Left lung (tissue), 10 donors: Measurements from ENCODE around the gene IGF2. TPM values are rescaled to one million over a fixed set of nuclear protein-coding genes. Genes with fewer than 3 reads are reported as not detected.

ENCODE experiments used
- ATAC-seq: fragments of 200-7000 bp; cut with Tn5 transposase; one replicate; pipeline ENCODE4 v1.9.1; 2020; ENCODE audit warnings: moderate library complexity
- DNase-seq, 4 donors: peaks; one replicate each; pipeline ENCODE4 v3.0.0-alpha.2; 2013 to 2020
- H3K27ac ChIP-seq, 2 donors: fragments of 200-600 bp; sonication (generic) in 1 of 2; one replicate each; pipeline versions ENCODE4 v1.5.0 to v1.8.0; 2020 to 2021
- H3K27me3 ChIP-seq, 2 donors: fragments of 200-600 bp; sonication (generic) in 1 of 2; one replicate each; pipeline versions ENCODE4 v1.5.0 to v1.8.0; 2020 to 2021
- H3K36me3 ChIP-seq, 2 donors: fragments of 200-600 bp; sonication (generic) in 1 of 2; one replicate each; pipeline versions ENCODE4 v1.5.0 to v1.8.0; 2020 to 2021
- H3K4me1 ChIP-seq, 2 donors: fragments of 200-600 bp; one replicate each; pipeline ENCODE4 v1.8.0; 2021
- H3K4me3 ChIP-seq, 2 donors: fragments of 200-600 bp; sonication (generic) in 1 of 2; one replicate each; pipeline versions ENCODE4 v1.5.0 to v1.8.0; 2020 to 2021; ENCODE audit warnings: mild to moderate bottlenecking in 1 of 2
- H3K9me3 ChIP-seq, 2 donors: fragments of 200-600 bp; sonication (generic) in 1 of 2; one replicate each; pipeline versions ENCODE4 v1.5.0 to v1.8.0; 2020 to 2021
- intact Hi-C, 2 donors: fragments of 100-400 bp; cut with DNase I; formaldehyde crosslinking; loops; one replicate each; pipeline versions ENCODE4 v1.11.2 to v1.14.2; 2022
- polyA plus RNA-seq, 6 donors: library from polyadenylated mRNA; unstranded; fragments of 120-200 nt; gene quantifications; one replicate each; pipeline ENCODE4 v1.2.1, GENCODE V29; 2013; ENCODE audit not compliant: insufficient read length in 6 of 6
- total RNA-seq, 2 donors: library from RNA; stranded (reverse); fragmentation: NEBNext Ultra II Directional; extraction: Animal tissue kit (Norgen Biotek cat#: 25700); gene quantifications; one replicate each; pipeline ENCODE4 v1.2.1, GENCODE V29; 2021
- TF ChIP-seq, protein P1 (sequence below), 2 donors: fragments of 200-600 bp; sonication (generic) in 1 of 2; IDR thresholded peaks; one replicate each; pipeline versions ENCODE4 v1.5.0 to v1.8.0; 2021; ENCODE audit warnings: antibody characterized with exemption in 2 of 2
- donor health status: DM: no; HTN: yes; CAD: no.
- donor health status: DM: no; HTN: no; CAD: no.

IGF2 gene
- total and polyA plus RNA-seq, 8 donors, result 12.0 to 118 (median 92.1) TPM

DNA sequence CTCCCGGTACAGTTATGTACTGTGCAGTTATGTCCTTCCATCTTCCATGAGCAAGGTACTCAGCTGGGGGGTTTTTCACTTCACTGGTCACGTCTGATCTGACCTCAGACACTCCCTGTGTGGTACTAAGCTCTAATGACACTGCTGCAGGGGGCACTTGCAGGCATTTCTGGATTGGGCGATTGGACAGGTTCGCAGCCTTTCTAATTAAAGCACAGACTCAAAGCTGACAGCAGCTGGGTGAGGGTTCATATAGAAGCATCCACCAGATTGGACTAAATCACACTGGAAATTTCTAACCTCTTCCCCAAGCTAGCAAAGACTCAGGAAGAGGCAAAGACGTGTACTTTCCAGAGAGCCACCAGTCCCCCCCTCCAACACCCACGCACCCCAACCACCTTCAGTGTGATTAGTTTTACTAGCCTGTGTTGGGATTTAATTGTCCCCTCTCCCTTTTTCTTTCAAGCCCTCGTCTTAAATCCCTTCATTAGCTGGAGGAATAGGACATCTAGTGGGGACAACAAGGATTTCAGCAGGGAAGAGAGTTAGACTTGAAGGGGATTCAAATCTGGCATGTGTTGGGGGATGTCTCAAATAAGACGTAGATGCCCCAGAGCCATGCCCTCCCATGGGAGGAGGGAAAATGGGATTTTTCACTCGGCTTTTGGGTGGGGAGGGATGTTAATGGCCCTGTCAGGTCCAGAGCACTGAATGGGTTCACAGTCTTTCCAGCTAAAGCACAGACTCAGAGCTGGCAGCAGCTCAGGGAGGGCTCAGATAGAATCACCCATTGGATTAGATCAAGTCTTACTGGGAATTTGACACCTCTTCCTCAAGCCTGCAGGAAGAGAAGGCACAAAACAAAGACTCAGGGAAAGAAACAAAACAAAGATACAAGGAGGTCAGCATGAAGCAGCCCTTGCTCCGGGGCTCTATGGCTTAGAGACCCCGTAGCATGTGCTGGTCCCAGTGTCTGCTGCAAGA, 11.0 kb upstream of the IGF2 start:
- ATAC-seq, result no peak
- H3K36me3 ChIP-seq, result no peaks in the 10 kb centered on the region
- no peaks in the 10 kb centered on the region for H3K9me3 ChIP-seq
- peaks cover 39 to 74% of the 10 kb centered on the region in 2 donors for H3K27me3 ChIP-seq
- TF ChIP-seq, protein P1, sequence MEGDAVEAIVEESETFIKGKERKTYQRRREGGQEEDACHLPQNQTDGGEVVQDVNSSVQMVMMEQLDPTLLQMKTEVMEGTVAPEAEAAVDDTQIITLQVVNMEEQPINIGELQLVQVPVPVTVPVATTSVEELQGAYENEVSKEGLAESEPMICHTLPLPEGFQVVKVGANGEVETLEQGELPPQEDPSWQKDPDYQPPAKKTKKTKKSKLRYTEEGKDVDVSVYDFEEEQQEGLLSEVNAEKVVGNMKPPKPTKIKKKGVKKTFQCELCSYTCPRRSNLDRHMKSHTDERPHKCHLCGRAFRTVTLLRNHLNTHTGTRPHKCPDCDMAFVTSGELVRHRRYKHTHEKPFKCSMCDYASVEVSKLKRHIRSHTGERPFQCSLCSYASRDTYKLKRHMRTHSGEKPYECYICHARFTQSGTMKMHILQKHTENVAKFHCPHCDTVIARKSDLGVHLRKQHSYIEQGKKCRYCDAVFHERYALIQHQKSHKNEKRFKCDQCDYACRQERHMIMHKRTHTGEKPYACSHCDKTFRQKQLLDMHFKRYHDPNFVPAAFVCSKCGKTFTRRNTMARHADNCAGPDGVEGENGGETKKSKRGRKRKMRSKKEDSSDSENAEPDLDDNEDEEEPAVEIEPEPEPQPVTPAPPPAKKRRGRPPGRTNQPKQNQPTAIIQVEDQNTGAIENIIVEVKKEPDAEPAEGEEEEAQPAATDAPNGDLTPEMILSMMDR (IDR thresholded peaks at IDR 0.05), result no peak
- peaks cover 5 to 8% of the 10 kb centered on the region in 2 donors for H3K4me1 ChIP-seq
- peak in 1 of 4 donors; percentile 63 for DNase-seq
- no peak overlapping the region for H3K4me3 ChIP-seq
- intact Hi-C loops, result loop anchor here in 1 of 2 donors (5.0 kb wide), 3 partner anchors 263 to 458 kb away; partner anchors contain the start of gene TNNI2
- no peak overlapping the region for H3K27ac ChIP-seq

DNA sequence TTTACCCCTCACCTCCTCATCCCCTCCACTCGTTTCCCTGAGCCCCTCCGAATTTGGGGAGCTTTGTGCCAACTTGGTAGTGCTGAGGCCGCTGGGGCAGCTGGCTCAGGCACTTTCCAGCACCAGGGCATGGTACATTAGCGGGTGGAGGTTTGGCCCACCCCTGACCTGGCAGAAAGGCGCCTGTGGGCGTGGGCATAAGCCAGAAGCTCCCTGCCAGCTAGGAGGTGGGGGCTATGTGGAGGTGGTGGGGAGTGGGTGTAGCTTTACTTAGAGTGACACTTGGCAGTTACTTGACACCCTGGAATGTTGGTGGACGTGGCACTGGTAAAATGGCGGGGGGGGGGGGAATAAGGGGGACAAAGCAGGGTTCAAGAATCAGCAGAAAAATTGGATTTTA, 10.3 kb upstream of the IGF2 start:
- no peak overlapping the region for H3K4me3 ChIP-seq
- intact Hi-C loops, result no loop called here
- TF ChIP-seq, protein P1 (IDR thresholded peaks at IDR 0.05), result no peak
- no peak overlapping the region for H3K27ac ChIP-seq
- H3K27me3 ChIP-seq, result peaks cover 46 to 74% of the 10 kb centered on the region in 2 donors
- peaks cover 5 to 8% of the 10 kb centered on the region in 2 donors for H3K4me1 ChIP-seq
- H3K36me3 ChIP-seq, result no peaks in the 10 kb centered on the region
- ATAC-seq (no peak), DNase-seq (no peak)
- no peaks in the 10 kb centered on the region for H3K9me3 ChIP-seq

DNA sequence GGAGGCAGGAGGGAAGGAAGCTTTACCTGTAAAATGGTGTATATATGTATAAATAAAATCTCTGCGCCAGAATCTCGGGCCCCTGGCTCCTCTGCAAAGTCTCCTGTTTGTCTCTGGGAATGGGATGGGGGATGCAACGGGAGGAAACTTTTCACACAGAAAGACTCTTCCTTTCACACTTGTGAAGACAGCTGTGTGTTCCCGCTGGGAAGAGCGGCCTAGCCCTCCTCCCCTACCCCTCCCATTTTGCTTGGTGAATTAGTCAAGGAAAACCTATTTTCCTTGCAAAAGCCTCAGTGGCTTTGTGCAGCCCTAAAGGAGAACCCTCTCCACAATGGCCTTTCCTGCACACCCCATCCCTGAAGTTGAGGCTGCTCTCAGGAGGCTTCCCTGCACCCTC, 9.4 kb upstream of the IGF2 start:
- no peaks in the 10 kb centered on the region for H3K36me3 ChIP-seq
- H3K27ac ChIP-seq, result no peak overlapping the region
- H3K9me3 ChIP-seq, result no peaks in the 10 kb centered on the region
- TF ChIP-seq, protein P1 (IDR thresholded peaks at IDR 0.05), result no peak
- H3K4me1 ChIP-seq, result peaks cover 5 to 16% of the 10 kb centered on the region in 2 donors
- ATAC-seq (no peak), DNase-seq (no peak)
- no peak overlapping the region for H3K4me3 ChIP-seq
- intact Hi-C loops, result no loop called here
- peaks cover 55 to 78% of the 10 kb centered on the region in 2 donors for H3K27me3 ChIP-seq

DNA sequence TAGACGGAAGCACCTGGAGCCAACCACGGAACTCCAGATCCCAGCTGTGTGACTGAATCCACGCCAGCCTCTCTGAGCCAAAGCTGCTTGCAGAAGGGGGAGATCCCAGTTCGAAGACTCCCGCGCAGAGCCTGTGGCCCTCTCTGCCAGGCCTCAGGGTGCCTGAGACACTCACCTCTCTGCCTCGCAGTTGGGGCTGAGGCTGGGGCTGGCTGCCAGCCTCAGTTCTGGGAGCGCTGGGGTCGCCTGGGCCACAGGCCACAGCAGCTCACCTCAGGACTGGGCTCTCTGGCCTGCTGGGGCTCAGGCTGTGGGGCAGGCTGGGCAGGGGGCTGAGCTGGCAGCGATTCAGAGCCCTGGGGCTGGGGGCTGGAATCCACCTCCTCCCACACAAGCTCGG, 8.2 kb upstream of the IGF2 start:
- no peaks in the 10 kb centered on the region for H3K36me3 ChIP-seq
- H3K4me3 ChIP-seq, result no peak overlapping the region
- H3K9me3 ChIP-seq, result no peaks in the 10 kb centered on the region
- peaks cover 66 to 90% of the 10 kb centered on the region in 2 donors for H3K27me3 ChIP-seq
- DNase-seq (no peak), ATAC-seq (no peak)
- H3K4me1 ChIP-seq, result peaks cover 5 to 18% of the 10 kb centered on the region in 2 donors
- intact Hi-C loops, result no loop called here
- H3K27ac ChIP-seq, result no peak overlapping the region
- TF ChIP-seq, protein P1 (IDR thresholded peaks at IDR 0.05), result no peak

DNA sequence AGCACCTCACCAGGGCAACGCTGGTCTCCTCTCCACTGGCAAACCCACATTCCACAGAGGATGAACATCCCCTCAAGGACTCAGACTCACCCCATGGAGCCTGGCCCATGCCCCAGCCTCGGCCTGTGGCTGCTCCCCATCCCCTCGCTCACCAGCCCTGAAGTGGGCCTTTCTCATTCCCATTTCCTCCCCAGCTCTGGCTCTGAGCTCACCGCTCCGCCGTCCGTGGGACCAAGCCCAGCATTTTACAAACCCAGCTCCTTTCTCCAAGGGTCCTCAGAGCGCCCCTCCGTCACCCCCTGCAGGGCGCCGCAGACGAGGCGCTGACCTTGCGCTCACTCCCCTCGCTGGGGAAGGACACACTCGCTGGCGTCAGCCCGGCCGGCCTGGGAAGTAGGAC, 6.9 kb upstream of the IGF2 start:
- Histone ChIP-seq H3K9me3 (no peaks in the 10 kb centered on the region), H3K4me3 (no peak overlapping the region), H3K27ac (no peak overlapping the region), H3K27me3 (peaks cover 77 to 100% of the 10 kb centered on the region in 2 donors), H3K36me3 (no peaks in the 10 kb centered on the region), H3K4me1 (peaks cover 0 to 10% of the 10 kb centered on the region in 2 donors)
- intact Hi-C loops, result no loop called here
- DNase-seq, result no peak
- ATAC-seq, result no peak
- TF ChIP-seq, protein P1 (IDR thresholded peaks at IDR 0.05), result no peak
